GM21529 (cell line): Measurements from ENCODE around the gene NAB1.

ENCODE experiments used
- ATAC-seq: cut with Tn5 transposase; IDR thresholded peaks from one replicate; pipeline ENCODE4 v1.9.1; 2021; ENCODE audit not compliant: unreplicated experiment

NAB1 gene

DNA sequence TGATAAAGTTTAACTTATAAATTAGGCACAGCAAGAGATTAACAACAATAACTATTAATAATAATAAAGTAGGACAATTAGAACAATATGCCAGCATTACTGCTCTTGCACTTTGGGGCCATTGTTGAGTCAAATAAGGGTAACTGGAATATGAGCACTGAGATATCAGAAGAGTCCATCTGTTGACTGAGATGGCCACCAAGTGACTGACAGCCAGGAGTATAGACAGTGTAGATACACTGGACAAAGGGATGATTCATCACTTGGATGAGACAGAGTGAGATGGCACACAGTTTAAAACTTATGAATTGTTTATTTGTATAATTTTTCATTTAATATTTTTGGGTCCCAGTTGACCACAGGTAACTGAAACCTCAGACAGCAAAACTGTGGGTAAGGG lies 20.0 kb downstream of the NAB1 start:
- ATAC-seq = no peak

DNA sequence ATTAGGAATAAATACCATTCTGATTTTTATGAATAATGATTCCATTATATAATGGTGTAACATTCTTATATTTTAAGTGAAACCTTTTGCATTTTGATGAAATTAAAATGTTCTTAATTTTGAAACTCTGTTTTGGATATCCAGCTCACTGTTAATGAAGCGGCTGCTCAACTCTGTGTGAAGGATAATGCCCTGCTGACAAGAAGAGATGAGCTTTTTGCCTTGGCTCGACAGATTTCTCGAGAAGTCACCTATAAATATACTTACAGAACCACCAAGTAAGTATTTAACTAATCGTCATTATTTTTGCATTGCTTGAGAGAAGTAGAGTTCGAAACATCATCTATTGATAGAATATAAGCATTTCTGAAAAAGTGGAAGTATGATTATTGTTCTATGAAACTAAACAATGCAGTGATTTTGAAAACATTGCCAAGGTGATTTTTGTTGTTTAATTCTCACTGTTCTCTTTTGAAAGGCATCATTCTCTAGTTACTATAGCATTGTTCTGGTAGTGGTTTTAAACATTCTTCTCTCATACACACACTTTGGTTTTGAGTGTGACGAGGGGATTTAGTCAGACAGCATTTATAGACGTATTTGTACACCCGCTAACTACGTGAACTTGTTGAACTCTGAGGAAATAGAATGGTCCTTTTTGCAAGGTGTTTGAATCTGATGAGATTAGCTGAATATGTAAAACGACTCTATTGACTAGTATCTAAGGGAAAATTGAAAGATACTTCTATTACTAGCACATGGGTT lies 21.5 kb downstream of the NAB1 start:
- ATAC-seq = peak; percentile 42

- peak; percentile 42 for ATAC-seq
These were observed 26.2 kb downstream of the NAB1 start for GRCh38 chr2:190674966-190675650.

GRCh38 chr2:190677255-190677654 lies 28.4 kb downstream of the NAB1 start:
- ATAC-seq = no peak

DNA sequence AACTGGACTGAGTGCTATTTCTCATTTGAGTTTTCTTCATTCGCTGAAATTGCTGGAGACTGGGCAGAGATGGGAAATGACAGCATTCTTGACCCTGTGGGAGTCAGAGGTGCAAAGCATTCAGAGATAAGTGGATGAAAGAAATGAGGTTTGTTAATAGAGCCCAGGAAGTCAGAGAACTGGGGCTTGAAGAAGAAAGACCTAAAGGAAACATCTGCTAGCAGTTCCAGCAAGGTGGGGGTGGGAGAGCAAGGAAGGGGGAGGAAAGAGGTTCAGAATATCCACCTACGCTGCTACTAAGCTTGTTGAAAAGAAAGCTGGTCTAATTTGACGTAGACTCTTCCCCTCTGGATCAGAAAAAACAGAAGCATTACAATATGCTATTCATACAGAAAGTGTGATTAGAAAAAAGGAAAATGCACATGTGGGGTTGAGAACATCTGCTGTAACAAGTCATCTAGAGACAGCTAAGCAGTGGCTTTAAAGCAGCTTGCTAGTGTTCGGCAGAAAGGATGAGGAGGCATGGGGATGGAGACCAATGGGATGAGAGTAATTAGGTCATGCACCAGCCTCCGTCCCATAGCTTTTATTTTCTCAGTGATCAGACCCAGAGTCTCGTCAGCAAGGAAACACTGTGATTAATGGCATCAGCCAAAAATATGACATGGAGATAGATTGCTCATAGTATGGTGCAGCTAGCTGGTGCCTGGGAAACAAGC lies 29.7 kb downstream of the NAB1 start:
- peak; percentile 65 for ATAC-seq

DNA sequence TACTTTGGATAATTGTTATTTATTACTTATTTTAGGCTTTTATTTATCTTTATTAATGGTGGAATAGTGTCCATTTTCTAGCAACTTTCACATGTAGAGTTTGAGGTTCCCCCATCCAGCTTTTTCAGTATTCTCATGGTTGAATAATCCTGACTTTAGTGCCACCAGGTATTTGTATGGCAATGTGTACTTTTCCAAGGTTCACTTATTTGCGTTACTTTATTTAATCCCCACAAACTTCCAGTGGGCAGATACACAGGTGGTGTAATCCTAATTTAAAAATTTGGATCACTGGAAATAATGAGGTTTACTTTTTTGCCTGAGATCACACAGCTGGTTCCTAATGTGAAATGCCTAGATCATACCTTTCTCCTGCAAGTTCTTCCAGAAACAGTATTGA lies 30.5 kb downstream of the NAB1 start:
- no peak for ATAC-seq

DNA sequence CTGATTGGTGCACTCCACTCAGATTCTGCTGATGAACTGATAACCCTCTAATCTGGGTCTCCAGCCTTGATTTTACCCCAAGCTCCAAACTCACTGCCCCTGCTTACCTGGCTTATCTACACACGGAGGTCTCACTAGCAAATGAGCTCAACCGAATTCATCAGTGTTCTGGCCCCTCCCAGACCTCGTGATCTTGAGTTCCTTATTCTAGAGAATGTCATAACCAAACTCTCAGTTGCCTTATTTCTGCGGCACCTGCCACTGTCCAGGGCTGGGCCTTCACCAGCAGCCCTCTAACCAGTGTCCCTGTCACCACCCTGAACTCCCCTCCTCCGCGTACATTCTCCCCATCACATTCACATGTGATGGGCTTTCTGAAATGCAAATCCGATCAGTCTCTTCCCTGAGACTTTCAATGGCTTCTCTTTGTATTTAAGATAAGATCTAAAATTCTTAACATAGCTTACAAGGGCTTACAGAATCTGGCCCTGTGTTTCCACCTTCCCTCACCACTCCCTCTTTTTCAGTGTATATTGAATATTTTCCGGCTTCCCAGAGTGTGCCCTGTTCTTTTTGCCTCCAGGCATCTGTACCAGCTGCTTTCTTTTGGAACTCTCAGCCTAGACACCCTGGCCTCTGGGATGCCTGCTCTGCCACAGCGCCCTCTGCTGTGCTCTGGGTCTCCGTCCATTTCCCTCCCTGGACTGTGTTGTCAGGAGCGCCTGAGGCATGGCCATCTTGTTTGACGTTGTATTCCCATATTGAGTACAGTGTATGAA lies 31.1 kb downstream of the NAB1 start:
- ATAC-seq = peak; percentile 61

GRCh38 chr2:190682168-190682567 lies 33.3 kb downstream of the NAB1 start:
- ATAC-seq = no peak

DNA sequence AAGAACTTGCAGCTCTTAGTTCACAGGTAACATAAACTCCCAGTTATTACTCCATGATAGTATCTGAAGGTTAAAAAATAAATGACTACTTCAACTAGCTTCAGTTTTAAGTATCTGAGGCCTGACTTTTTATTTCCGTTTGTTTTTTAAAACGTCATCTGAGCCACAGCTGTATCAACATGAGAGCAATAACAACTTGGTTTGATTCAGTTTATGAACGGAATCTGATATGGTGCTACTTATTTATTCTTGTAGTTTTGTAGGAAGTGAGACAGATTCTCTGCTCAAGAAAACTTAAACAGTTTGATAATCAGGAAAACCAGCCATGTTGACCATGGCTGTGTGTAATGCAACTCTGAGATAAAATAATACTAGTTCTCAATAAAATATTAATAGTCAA lies 34.9 kb downstream of the NAB1 start:
- no peak for ATAC-seq

GRCh38 chr2:190684931-190685330 lies 36.0 kb downstream of the NAB1 start:
- ATAC-seq = no peak

GRCh38 chr2:190685333-190685732 lies 36.5 kb downstream of the NAB1 start:
- ATAC-seq = no peak

GRCh38 chr2:190693533-190694232 lies 44.8 kb downstream of the NAB1 start:
- peak; percentile 73 for ATAC-seq

- no peak for ATAC-seq
These were observed 45.6 kb downstream of the NAB1 start for GRCh38 chr2:190694479-190694878.

GRCh38 chr2:190695739-190696138 lies 46.9 kb downstream of the NAB1 start:
- ATAC-seq = no peak

GRCh38 chr2:190696792-190697398 lies 48.0 kb downstream of the NAB1 start:
- ATAC-seq = no peak

GRCh38 chr2:190697421-190697820 lies 48.5 kb downstream of the NAB1 start:
- ATAC-seq = no peak

- no peak for ATAC-seq
These were observed 50.0 kb downstream of the NAB1 start for GRCh38 chr2:190698895-190699294.

GRCh38 chr2:190701586-190701985 lies 52.7 kb downstream of the NAB1 start:
- ATAC-seq = peak; percentile 61

DNA sequence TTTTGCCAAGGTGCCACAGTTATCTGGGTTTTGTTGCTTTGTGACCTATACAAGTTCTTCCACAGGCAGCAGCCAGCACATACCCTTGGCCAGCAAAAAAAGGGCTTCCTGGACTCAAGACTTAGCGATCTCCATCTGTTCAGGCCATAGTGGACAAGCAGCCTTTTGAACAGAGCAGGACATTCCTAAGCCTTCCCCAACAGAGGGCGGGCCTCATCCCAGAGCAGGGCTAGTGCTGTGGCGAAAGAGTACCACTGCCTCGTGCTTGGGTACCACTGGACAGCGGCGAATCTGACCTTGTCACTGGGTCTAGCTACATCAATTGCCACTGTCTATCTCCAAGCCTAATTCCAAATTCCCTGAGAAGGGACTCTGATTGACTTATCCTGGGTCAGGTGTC lies 56.4 kb downstream of the NAB1 start:
- no peak for ATAC-seq

GRCh38 chr2:190707726-190708125 lies 58.8 kb downstream of the NAB1 start:
- peak; percentile 55 for ATAC-seq
